SU-DHL-6 (cell line): ENCODE measurements around the gene ANKRD31.

Source experiments
- H2AFZ ChIP-seq: fragments of 200-600 bp; sonication (generic); 2 replicates; pipeline ENCODE4 v1.6.1; 2014; ENCODE audit warnings: low read depth, mild to moderate bottlenecking, moderate library complexity, mixed read lengths, antibody characterized with exemption, low read length; ENCODE audit not compliant: severe bottlenecking
- H3F3A ChIP-seq: fragments of 200-600 bp; shearing (Covaris generic); 2 replicates; pipeline ENCODE4 v1.6.0; 2016; ENCODE audit warnings: antibody characterized with exemption, mild to moderate bottlenecking; ENCODE audit not compliant: insufficient read depth
- H3K27ac ChIP-seq: fragments of 200-600 bp; sonication (generic); 2 replicates; pipeline ENCODE4 v1.5.1; 2016; ENCODE audit warnings: low read depth, mild to moderate bottlenecking, low read length, moderate library complexity, mixed read lengths
- H3K27me3 ChIP-seq: fragments of 200-600 bp; sonication (generic), shearing (Covaris generic); 2 replicates; pipeline ENCODE4 v1.6.0; 2014; ENCODE audit warnings: mild to moderate bottlenecking, low read length
- H3K36me3 ChIP-seq: fragments of 200-600 bp; sonication (generic); 2 replicates; pipeline ENCODE4 v1.6.1; 2014; ENCODE audit warnings: mild to moderate bottlenecking, low read length, mixed read lengths
- H3K4me2 ChIP-seq: fragments of 300-600, 200-600 bp; shearing (Covaris generic), sonication (generic); 2 replicates; pipeline ENCODE4 v1.6.0; 2014; ENCODE audit warnings: low read length, low read depth, mild to moderate bottlenecking; ENCODE audit not compliant: poor library complexity, severe bottlenecking
- H3K4me3 ChIP-seq: fragments of 200-600 bp; sonication (generic); 2 replicates; pipeline ENCODE4 v1.5.1; 2014; ENCODE audit warnings: antibody characterized with exemption, low read length, mild to moderate bottlenecking, mixed read lengths; ENCODE audit not compliant: insufficient read depth, poor library complexity, severe bottlenecking
- H3K79me2 ChIP-seq: fragments of 200-600 bp; sonication (generic); 2 replicates; pipeline ENCODE4 v1.6.1; 2014; ENCODE audit warnings: mild to moderate bottlenecking, low read length, moderate library complexity; ENCODE audit not compliant: insufficient read depth
- H3K9ac ChIP-seq: fragments of 200-600 bp; sonication (generic); 2 replicates; pipeline ENCODE4 v1.7.0; 2014; ENCODE audit warnings: mild to moderate bottlenecking, low read length
- H3K9me2 ChIP-seq: fragments of 200-600 bp; sonication (generic); replicated peaks from 2 replicates; pipeline ENCODE4 v1.6.1; 2014; ENCODE audit warnings: low read length; ENCODE audit not compliant: insufficient read depth
- H3K9me3 ChIP-seq: fragments of 200-600 bp; sonication (generic); 2 replicates; pipeline ENCODE4 v1.6.1; 2014; ENCODE audit warnings: low read length, mixed read lengths; ENCODE audit not compliant: insufficient read depth
- H4K20me1 ChIP-seq: fragments of 200-600 bp; sonication (generic); 2 replicates; pipeline ENCODE4 v1.6.1; 2014; ENCODE audit warnings: low read depth, mild to moderate bottlenecking, antibody characterized with exemption, low read length, moderate library complexity, mixed read lengths
- CTCF ChIP-seq: fragments of 200-600 bp; sonication (generic); IDR thresholded peaks from one replicate; pipeline ENCODE4 v1.5.1; 2017; ENCODE audit warnings: antibody characterized with exemption, mild to moderate bottlenecking, low read length, moderate library complexity; ENCODE audit not compliant: insufficient read depth, poor library complexity, severe bottlenecking
- EZH2phosphoT487 ChIP-seq: fragments of 200-600 bp; sonication (generic), shearing (Covaris generic); conservative IDR thresholded peaks from 2 replicates; pipeline ENCODE4 v1.6.1; 2018; ENCODE audit warnings: mild to moderate bottlenecking, antibody characterized with exemption, low read length, moderate library complexity, mixed read lengths

Gene ANKRD31

GRCh38 chr5:75078027-75078426, 158.7 kb downstream of the ANKRD31 start:
- Histone ChIP-seq H3K79me2 (no peaks in the 10 kb centered on the region), H3K36me3 (no peaks in the 10 kb centered on the region), H3K4me3 (no peak overlapping the region), H3F3A (no peaks in the 10 kb centered on the region), H3K27ac (no peak overlapping the region), H3K4me2 (no peak overlapping the region), H3K9me2 (no peaks in the 10 kb centered on the region), H2AFZ (no peak overlapping the region), H3K9me3 (no peaks in the 10 kb centered on the region), H3K9ac (no peak overlapping the region), H4K20me1 (no peaks in the 10 kb centered on the region), H3K27me3 (no peaks in the 10 kb centered on the region)
- TF ChIP-seq EZH2phosphoT487 = no peak
- no peak for TF ChIP-seq CTCF

DNA sequence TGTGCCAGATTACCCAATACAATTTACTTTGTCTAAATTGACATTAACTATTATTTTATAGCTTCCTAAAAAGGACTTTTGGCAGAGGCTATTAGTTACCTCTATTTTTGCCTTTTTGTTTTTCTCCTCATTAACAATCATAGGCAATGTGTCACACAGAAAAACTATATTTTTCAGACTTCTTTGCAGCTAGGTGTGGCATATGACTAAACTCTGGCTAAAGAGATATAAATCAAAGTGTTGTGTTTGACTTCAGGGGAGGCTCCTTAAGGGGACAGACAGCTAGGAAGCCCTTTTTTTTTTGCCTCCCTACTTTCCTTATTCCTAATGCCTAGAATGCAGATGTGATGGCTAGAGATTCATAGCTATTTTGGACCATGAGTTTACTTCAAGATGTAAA, 164.6 kb downstream of the ANKRD31 start:
- Histone ChIP-seq H3K9me2 (no peaks in the 10 kb centered on the region), H3K27me3 (no peaks in the 10 kb centered on the region), H3K4me3 (no peak overlapping the region), H4K20me1 (no peaks in the 10 kb centered on the region), H3K9me3 (no peaks in the 10 kb centered on the region), H3K27ac (no peak overlapping the region), H3K79me2 (no peaks in the 10 kb centered on the region), H3K36me3 (no peaks in the 10 kb centered on the region), H3K9ac (no peak overlapping the region), H2AFZ (no peak overlapping the region), H3F3A (no peaks in the 10 kb centered on the region), H3K4me2 (no peak overlapping the region)
- TF ChIP-seq CTCF = no peak
- TF ChIP-seq EZH2phosphoT487 = no peak

DNA sequence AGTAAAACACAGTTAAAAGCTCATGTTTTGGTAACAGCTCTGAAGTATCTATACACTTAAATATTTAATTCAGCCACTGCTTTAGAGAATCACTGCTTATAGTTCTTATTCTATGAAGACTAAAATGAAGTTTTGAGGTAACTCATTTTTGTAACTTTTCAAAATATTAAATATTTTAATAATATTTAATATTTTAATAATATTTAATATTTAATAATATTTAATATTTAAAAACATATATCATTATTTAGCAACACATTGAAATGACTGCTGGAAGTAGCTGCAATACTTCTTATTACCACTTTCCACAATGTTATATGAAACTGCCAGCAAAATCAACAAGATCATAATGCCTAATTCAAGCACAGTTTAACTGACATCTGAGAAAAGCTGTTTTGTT, 165.6 kb downstream of the ANKRD31 start:
- no peaks in the 10 kb centered on the region for H3F3A ChIP-seq
- no peaks in the 10 kb centered on the region for H3K9me3 ChIP-seq
- no peak overlapping the region for H3K4me2 ChIP-seq
- H3K27me3 ChIP-seq = no peaks in the 10 kb centered on the region
- H2AFZ ChIP-seq = no peak overlapping the region
- H4K20me1 ChIP-seq = no peaks in the 10 kb centered on the region
- H3K9me2 ChIP-seq = no peaks in the 10 kb centered on the region
- H3K4me3 ChIP-seq = no peak overlapping the region
- no peak overlapping the region for H3K27ac ChIP-seq
- no peak overlapping the region for H3K9ac ChIP-seq
- TF ChIP-seq EZH2phosphoT487 (no peak), CTCF (no peak)
- H3K79me2 ChIP-seq = no peaks in the 10 kb centered on the region
- H3K36me3 ChIP-seq = no peaks in the 10 kb centered on the region

GRCh38 chr5:75067434-75067833, 169.2 kb downstream of the ANKRD31 start:
- H3K4me2 ChIP-seq = no peak overlapping the region
- H4K20me1 ChIP-seq = no peaks in the 10 kb centered on the region
- no peaks in the 10 kb centered on the region for H3K9me2 ChIP-seq
- H2AFZ ChIP-seq = no peak overlapping the region
- no peak for TF ChIP-seq EZH2phosphoT487
- TF ChIP-seq CTCF = no peak
- H3K9ac ChIP-seq = no peak overlapping the region
- H3K27me3 ChIP-seq = no peaks in the 10 kb centered on the region
- no peak overlapping the region for H3K4me3 ChIP-seq
- no peaks in the 10 kb centered on the region for H3F3A ChIP-seq
- H3K36me3 ChIP-seq = no peaks in the 10 kb centered on the region
- no peaks in the 10 kb centered on the region for H3K9me3 ChIP-seq
- no peak overlapping the region for H3K27ac ChIP-seq
- H3K79me2 ChIP-seq = no peaks in the 10 kb centered on the region
